Measurements from ENCODE around the gene LASP1. TPM values are rescaled to one million over a fixed set of nuclear protein-coding genes. Genes with fewer than 3 reads are reported as not detected.

LASP1 gene
- total RNA-seq, 2 experiments from 2014 or later: 130 to 132 TPM

DNA sequence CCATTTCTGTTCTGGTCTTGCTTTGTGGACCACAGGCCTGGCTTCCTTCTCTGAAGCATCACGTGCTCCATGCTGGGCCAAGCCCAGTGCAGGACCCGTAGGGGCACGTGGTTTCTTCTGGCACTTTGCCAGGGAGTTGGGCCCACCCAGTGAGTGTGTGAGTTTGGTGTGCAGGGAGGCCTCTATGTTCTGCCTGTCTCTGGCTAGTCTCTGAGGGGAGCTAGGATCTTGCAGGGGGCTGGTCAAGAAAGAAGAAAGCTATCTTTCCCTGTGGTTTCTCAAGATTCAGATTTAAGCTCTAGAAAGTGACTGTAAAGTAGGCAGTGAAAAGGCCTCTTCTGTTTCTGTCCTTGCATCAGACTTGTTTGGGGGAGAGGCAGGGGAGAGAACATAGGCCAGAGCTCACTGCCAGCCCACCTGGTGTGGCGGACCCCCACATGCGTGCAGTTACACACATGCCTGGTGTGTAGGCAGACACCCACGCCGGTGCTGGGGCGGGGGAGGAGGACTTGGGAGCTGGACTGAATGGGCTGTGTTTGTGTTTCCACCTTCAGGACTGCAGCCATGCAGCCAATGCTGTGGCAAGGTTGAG is 11.8 kb downstream of the LASP1 start:
- CTCF ChIA-PET: interaction anchor here (1.1 kb wide), 1 partner anchor 12 kb away, joined by 3 read pairs; no protein-coding TSS in a partner anchor
- POLR2A ChIA-PET: interaction anchor here (0.6 to 2.1 kb wide), 2 partner anchors 11 to 13 kb away, joined by 6 to 8 read pairs; no protein-coding TSS in a partner anchor

DNA sequence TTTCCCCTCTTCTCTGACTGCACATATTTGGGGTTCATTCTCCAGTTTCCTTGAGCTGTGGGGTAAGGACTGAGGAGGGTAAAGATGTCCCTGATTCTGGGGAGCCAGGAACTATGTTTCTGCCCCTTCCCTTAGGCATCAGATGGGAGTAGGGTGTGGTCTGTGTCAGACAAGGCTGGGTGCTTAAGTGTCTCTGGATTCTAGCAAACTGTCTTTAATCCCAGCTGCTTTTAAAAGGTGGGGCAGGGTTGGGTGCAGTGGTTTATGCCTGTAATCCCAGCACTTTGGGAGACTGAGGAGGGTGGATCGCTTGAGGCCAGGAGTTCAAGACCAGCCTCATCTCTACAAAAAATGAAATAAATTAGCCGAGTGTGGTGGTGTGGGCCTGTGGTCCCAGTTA is 13.0 kb downstream of the LASP1 start:
- CTCF ChIA-PET: interaction anchor here (0.5 kb wide), 1 partner anchor 132 kb away, joined by 3 read pairs; no protein-coding TSS in a partner anchor

DNA sequence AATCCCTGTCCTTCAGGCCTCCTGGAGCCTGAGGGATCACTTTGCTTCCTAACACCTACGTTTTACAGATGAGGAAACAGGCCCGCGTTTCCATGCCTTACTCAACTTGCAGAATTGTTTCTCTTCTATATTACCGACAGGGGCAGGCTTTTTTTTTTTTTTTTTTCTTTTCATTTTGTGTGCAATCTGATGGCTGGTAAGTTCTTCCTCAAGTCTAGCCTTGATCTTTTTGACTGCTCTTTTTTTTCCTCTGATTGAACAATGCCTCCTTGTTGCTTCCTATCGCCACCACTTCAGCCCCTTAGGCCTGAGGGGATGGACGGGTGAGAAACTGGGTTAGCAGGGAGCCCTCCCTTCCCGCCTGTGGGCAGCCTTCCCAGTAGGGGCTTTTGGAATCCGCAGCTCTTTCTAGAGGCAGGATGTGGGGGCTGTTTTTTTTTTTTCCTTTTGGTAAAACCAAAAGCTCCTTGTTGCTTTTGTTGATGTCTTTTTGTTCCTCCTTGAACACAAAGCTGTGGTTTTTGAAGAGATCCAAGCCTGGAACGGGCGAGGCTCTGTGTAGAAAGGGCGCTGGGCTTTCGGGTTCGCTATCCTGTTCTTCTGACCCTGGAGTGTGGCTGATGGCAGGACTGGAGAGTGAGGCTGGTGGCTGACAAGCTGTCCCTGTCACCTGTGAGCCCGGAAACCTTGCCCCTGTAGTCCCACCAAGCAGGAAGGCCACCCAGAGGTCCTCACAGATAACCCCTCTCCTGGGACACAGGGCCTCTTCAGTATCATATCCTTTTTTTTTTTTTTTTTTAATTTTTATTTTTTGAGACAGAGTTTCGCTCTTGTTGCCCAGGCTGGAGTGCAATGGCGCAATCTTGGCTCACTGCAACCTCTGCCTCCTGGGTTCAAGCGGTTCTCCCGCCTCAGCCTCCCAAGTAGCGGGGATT is 14.0 kb downstream of the LASP1 start:
- ChIA-PET POLR2A (interaction anchor here (0.6 to 1.3 kb wide), 5 partner anchors 10 to 360 kb away, joined by 3 to 6 read pairs (median 3); no protein-coding TSS in a partner anchor), CTCF (interaction anchor here (1.6 kb wide), 1 partner anchor 10 kb away, joined by 4 read pairs; no protein-coding TSS in a partner anchor)

More for the DNA sequence above, 13.0 kb downstream of the LASP1 start:
- POLR2A ChIA-PET: no interaction called here

DNA sequence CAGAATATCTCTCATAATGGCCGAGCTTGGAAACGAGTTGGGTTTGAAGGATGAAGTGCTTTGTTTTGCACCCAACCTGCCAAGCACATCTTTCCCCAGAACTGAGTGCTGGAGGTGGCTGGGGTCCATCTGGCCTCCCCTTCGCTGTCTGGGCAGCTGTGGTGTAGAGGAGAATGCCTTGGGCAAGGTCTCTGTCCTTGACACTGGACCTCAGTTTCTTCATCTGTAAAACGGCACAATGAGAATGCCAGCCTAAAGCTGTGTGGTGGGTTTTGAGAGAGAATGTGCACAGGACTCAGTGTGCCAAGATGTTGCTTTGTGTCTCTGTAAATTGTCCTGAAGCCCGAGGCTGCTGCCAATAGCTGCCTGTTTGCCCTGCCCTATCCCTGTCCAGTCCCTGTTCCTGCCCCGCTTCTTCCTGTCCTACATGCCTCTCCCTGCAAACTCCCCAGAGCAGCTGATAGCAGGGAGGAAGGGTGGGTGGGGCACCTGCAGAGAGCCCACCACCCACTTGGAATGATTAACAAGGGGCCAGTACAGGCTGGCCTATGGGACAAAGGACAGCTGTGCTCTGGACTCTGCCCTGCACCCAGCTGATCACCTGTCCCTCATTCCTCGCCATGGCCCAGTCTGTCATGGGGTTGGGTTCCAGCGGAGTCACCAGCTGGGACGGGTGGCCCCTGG is 15.3 kb downstream of the LASP1 start:
- ChIA-PET CTCF (interaction anchor here (0.7 to 2.0 kb wide), 3 partner anchors 12 to 232 kb away, joined by 3 to 6 read pairs (median 4); no protein-coding TSS in a partner anchor), POLR2A (interaction anchor here (0.6 to 1.4 kb wide), 3 partner anchors 12 to 21 kb away, joined by 3 to 6 read pairs (median 3); no protein-coding TSS in a partner anchor)

DNA sequence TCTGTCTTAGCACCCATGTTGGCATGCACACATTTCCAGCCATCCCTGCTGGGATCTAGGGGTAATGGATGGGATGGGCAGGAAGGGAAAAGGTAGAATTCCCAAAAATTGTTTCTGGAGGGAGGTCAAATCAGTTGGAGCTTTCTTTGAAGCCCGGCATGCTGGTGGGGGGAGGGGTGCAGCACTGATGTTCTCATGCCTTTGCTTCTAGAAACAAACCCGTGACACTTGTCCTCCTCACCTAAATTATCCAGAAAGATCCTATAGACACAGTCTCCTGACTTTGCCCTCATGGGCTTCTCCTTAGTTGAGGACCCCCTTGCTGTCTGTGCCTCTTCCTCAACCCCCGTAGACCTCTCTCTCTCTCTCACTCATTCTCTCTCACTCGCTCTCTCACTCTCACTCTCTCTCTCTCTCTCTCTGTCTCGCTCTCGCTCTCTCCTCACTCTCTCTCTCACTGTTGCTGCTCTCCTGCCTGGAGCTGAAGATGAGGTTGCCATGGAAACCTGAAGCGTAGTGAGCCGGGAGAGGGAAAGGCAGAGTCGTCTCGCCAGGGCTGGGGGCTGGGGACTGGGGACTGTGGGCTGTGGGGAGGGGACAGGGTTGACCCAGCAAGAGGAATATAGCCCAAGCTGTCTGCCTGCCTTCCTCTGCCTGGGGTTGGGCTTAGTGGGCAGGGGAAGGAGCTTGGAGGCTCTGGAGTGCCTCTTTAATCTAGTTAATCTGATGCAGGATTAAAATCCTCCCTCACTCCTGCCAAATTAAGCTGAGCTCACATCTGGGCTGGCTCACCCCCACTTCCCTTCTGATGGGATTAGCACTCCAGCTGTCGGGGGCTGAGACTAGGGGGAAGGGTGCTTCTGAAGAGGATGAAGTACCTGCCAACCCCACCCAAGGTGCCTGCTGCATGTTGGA is 16.1 kb downstream of the LASP1 start:
- CTCF ChIA-PET: interaction anchor here (0.7 to 2.0 kb wide), 6 partner anchors 12 to 232 kb away, joined by 3 to 6 read pairs (median 4); partner anchors contain the start of gene LASP1
- POLR2A ChIA-PET: interaction anchor here (0.5 to 1.4 kb wide), 4 partner anchors 16 to 69 kb away, joined by 3 to 4 read pairs (median 3); partner anchors contain the start of gene LASP1

DNA sequence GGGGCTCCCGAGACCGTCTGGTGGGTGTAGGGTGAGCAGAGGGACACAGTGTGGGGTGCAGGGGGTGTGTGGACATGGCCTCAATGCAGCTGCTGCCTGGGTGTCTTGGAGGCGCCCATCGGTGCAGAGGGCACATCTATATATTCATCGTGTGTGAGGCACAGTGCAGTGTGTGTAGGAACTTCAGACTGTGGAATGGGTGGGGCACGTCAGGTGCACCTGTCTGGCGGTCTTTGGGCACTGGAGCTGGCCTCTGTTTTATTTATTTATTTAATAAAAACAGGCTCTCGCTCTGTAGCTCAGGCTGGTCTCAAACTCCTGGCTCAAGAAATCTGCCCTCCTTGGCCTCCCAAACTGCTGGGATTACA is 16.8 kb downstream of the LASP1 start:
- ChIA-PET CTCF (interaction anchor here (0.6 to 2.0 kb wide), 5 partner anchors 11 to 37 kb away, joined by 3 to 6 read pairs (median 3); partner anchors contain the start of gene LASP1), POLR2A (interaction anchor here (0.5 to 1.4 kb wide), 3 partner anchors 17 to 69 kb away, joined by 3 read pairs; partner anchors contain the start of gene LASP1)

DNA sequence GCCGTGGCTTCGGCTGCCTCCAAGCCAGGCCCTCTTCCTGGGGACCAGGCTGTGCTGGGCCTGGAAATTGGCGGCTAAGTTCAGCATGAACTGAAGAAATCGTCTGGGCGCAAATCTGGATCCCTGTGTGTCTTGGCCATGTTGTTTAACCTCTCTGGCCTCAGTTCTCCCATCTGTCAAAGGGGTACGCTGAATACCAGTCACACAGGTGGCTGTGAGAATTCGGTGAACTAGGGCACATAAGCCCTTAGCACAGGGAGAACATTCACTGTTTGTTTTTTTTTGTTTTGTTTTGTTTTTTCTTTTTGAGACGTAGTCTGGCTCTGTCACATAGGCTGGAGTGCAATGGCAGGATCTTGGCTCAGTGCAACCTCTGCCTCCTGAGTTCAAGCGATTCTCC is 19.0 kb downstream of the LASP1 start:
- ChIA-PET CTCF (interaction anchor here (1.7 kb wide), 1 partner anchor 16 kb away, joined by 4 read pairs; no protein-coding TSS in a partner anchor), POLR2A (no interaction called here)

DNA sequence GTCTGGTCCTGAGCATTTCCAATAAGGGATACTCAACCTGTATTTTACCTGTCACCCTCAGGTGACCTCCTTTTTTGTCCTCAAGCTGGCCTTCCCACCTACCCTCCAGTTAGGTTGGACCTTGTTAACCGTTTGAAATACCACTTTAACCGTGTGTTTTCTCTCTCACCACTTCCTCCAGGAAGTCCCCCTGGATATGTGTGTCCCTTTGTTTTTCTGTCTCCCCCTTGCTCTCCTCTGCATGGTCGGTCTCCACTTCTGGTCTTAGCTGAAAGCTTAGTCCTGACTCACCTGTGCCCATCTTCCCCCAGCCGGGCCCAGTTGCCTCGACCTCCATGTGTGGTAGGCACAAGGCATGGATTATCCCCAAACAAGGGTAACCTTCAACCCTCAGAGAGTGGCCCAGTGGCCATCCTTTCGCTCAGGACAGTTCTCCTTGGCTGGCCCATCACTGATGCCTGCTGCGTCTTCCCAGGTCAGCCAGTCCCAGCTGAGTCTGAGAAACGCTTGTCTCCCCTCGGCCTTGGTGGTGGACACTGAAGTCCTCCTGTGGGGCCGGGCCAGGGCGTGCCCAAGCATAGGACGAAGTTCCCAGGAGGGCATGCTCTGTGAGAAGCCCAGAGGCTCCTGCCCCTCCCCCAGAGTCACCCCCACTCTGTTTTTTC is 20.0 kb downstream of the LASP1 start:
- ChIA-PET POLR2A (no interaction called here), CTCF (interaction anchor here (1.1 to 1.7 kb wide), 2 partner anchors 8 to 17 kb away, joined by 4 to 6 read pairs; no protein-coding TSS in a partner anchor)

DNA sequence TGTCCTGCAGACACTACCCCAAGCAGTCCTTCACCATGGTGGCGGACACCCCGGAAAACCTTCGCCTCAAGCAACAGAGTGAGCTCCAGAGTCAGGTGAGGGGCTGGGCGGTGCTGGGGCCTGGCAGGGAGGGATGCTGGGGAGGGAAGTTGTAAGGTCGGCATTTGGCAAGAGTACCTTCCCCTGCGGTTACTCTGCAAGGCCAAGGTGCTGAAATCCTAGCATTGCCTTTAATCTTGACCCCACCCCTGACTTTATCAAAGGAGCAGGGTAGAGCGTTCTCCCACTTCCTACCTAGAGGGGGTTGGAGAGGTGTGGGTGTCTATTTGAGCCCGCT is 20.5 kb downstream of the LASP1 start:
- CTCF ChIA-PET: interaction anchor here (1.1 to 1.7 kb wide), 2 partner anchors 8 to 17 kb away, joined by 4 to 6 read pairs; no protein-coding TSS in a partner anchor
- POLR2A ChIA-PET: no interaction called here

DNA sequence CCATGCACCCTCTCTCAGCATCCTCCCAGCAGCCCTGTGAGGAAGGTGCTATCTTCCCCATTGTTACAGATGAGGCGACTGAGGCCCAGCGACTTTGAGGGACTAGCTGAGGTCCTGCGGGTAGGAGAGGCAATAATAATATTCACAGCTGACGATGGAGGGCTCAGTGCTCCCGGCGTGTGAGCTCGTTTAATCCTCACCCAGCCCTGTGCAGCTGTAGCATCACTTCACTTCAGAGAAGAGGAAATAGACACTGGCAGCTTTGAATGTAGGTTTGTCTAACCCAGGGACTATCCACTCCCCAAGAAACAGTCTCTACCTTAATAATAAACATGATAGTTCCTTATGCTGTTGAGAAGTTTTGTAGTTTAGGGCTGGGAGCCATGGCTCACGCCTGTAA is 21.6 kb downstream of the LASP1 start:
- CTCF ChIA-PET: interaction anchor here (0.9 kb wide), 1 partner anchor 35 kb away, joined by 3 read pairs; no protein-coding TSS in a partner anchor

DNA sequence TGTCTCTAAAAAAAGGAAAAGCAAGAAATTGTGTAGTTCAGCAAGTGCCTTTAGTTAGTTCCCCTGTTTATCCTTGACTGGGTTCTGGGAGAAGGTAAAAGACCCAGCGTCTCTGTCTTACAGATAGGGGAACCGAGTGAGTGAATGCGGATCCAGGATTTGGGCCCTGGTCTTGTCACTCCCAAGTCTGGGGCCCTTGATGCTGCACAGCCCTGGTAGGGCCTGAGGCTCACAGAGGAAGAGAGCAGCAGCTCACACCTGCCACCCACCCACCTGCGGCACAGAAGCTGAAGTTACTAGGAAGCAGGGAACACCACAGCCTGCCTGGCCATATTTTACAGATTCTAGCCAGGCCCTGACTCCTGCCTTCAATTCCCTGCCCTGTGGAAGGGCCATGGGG is 22.2 kb downstream of the LASP1 start:
- ChIA-PET CTCF (interaction anchor here (0.9 kb wide), 1 partner anchor 34 kb away, joined by 3 read pairs; no protein-coding TSS in a partner anchor), POLR2A (interaction anchor here (0.6 to 1.4 kb wide), 3 partner anchors 18 to 33 kb away, joined by 3 to 4 read pairs (median 3); partner anchors contain the start of gene LASP1NB)

More for the DNA sequence above, 21.6 kb downstream of the LASP1 start:
- POLR2A ChIA-PET: interaction anchor here (1.0 to 1.4 kb wide), 3 partner anchors 20 to 34 kb away, joined by 3 to 4 read pairs (median 3); partner anchors contain the start of genes LASP1 and LASP1NB

DNA sequence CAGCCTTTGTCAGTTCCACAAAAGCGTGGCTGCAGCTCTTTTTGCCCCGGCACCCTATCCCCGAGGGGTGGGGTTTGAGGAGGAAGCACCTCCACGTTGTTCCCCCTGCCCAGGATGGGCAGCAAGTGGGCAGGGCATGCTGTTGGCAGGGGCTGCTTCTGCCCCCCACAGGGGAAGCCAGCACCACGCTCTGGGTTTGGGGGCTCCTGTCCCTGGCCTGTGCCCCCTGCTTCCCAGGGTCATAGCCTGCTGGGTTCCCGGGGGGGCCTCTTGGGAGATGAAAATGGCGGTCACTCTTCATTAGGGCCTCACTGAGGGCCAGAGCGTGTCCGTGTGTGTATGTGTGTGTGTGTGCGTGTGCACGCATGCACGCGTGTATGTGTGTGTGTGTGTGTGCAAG is 22.8 kb downstream of the LASP1 start:
- CTCF ChIA-PET: interaction anchor here (0.9 to 1.8 kb wide), 3 partner anchors 22 to 33 kb away, joined by 3 to 4 read pairs (median 3); partner anchors contain the start of gene LASP1
- POLR2A ChIA-PET: interaction anchor here (0.6 kb wide), 1 partner anchor 17 kb away, joined by 3 read pairs; no protein-coding TSS in a partner anchor

DNA sequence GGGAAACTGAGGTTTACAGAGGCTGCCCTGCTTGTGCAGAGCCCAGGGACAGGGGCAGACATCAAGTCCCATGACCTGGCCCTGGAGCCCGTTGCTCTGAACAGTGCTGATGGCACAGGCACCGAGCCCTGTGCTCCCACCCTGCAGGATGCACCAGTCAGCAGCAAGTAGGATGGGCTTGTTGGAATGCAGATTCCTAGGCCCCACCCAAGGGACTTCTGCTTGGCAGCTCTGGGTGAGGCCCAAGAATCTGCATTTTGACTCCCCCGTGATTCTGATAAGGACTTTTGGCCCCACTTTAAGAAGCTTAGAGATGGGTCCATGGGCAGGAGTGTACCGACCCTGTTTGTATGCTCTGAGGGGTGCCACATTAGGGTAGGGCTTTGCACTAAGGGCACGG is 23.3 kb downstream of the LASP1 start:
- ChIA-PET CTCF (interaction anchor here (0.8 to 1.8 kb wide), 4 partner anchors 12 to 24 kb away, joined by 3 to 4 read pairs (median 3); partner anchors contain the start of gene LASP1), POLR2A (interaction anchor here (0.5 to 1.5 kb wide), 4 partner anchors 9 to 345 kb away, joined by 3 to 7 read pairs (median 4); partner anchors contain the start of gene LASP1)

DNA sequence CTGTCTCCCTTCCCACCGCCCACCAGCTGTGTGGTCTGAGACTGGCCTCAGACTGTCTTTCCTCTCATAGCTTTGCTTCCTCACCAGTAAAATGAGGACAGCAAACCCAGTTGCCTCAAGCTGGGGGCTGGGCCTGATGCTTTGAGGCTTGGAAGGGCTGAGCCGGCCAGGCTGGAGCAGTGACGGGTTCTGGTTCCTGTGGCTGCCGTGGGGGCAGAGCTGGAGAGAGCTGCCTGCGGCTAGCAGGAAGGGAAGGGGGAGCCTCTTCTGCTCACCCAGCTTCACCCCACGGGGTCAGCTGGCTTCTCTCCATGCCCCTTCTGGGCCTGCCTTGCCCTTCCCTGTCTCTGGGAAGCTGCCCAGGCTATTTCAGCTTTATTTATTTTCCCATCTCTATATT is 23.7 kb downstream of the LASP1 start:
- CTCF ChIA-PET: interaction anchor here (0.8 to 1.8 kb wide), 5 partner anchors 12 to 24 kb away, joined by 3 to 4 read pairs (median 3); partner anchors contain the start of gene LASP1
- POLR2A ChIA-PET: interaction anchor here (0.5 to 1.5 kb wide), 4 partner anchors 10 to 344 kb away, joined by 3 to 7 read pairs (median 4); partner anchors contain the start of gene LASP1

DNA sequence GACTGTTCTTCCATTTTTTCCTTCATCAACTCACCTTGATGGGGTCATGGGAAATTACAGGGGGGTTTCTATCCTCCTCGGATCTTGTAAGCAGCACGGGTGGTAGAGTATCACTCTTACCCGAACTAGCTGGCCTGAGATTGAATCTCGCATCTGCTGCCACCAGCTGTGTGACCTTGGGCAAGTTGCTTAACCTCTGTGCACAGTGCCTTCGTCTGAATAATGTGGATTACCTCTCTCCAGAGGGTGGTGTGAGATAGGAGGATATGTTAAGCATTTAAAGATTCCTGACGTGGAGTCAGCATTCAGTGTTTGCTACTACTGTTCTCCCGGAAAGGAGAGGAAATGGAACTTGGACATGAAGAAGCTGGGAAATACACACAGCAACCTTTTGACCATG is 24.4 kb downstream of the LASP1 start:
- CTCF ChIA-PET: interaction anchor here (0.8 to 1.8 kb wide), 3 partner anchors 13 to 23 kb away, joined by 3 to 4 read pairs (median 3); no protein-coding TSS in a partner anchor
- POLR2A ChIA-PET: interaction anchor here (0.9 to 1.5 kb wide), 2 partner anchors 23 to 344 kb away, joined by 3 to 7 read pairs; no protein-coding TSS in a partner anchor

DNA sequence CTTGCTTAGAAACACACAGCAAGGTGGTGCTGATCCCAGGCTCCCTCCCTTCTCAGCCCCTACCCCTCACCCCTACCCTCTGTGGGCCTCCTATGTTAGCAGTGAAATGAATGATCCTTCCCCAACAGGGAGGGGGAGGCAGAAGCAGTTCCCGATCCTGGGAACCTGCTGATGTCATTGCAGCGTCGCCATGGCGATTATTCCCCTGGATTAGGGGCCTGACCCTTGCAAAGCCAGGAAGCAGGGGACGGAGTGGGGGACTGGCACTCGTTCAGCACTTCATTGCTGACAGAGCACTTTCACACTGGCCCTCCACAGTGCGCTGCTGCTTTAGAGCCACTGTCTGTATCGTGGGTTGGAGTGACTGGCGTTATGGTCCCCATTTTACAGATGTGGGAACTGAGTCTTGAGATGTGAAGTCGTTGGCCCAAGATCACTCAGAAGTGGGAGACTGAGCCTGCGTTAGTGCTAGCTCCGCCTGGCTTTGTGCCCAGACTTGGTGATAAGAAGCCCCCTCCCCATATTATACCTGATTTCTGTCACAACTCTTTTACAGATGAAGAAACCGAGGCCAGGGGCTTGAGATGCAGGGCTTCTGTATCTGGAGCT is 26.6 kb downstream of the LASP1 start:
- ChIA-PET CTCF (interaction anchor here (1.1 to 4.1 kb wide), 2 partner anchors 25 to 42 kb away, joined by 3 to 17 read pairs; no protein-coding TSS in a partner anchor), POLR2A (interaction anchor here (0.7 to 1.0 kb wide), 2 partner anchors 10 to 45 kb away, joined by 3 read pairs; no protein-coding TSS in a partner anchor)
